Renal cortex interstitium (tissue), 11 donors: ENCODE data around the gene ZNF688. TPM values are rescaled to one million over a fixed set of nuclear protein-coding genes. Genes with fewer than 3 reads are reported as not detected.
A peak's percentile ranks its signal among the peaks of the same experiment; 100 is the strongest.

Experiments used
- DNase-seq, 11 donors: peaks; one replicate each; pipeline ENCODE4 v3.0.0-alpha.2; 2013; ENCODE audit warnings: low read depth in 9 of 11, low spot score in 4 of 11; ENCODE audit errors: extremely low read depth in 1 of 11
- polyA plus RNA-seq, 3 donors: library from polyadenylated mRNA; unstranded; fragments of 120-200 nt; gene quantifications; one replicate each; pipeline ENCODE4 v1.2.1, GENCODE V29; 2013; ENCODE audit not compliant: insufficient read length in 3 of 3

ZNF688 gene
- polyA plus RNA-seq, 3 donors, result 10.1 to 16.7 (median 14.7) TPM

GRCh38 chr16:30565526-30565925 is 6.0 kb downstream of the ZNF688 start:
- no peak for DNase-seq

- DNase-seq, result no peak
These were observed 9.5 kb downstream of the ZNF688 start for GRCh38 chr16:30562021-30562420.

- peak in 1 of 11 donors; percentile 28 for DNase-seq
These were observed 10.3 kb downstream of the ZNF688 start for GRCh38 chr16:30561089-30561816.

- no peak for DNase-seq
These were observed 11.8 kb downstream of the ZNF688 start for GRCh38 chr16:30559690-30560089.

- no peak for DNase-seq
These were observed 12.6 kb downstream of the ZNF688 start for GRCh38 chr16:30558789-30559377.

GRCh38 chr16:30557957-30558788 is 13.3 kb downstream of the ZNF688 start, which contains the start of gene ZNF764:
TSS of gene ZNF764 (minus strand) at chr16:30558374. CDS start at chr16:30558182, 192 bp downstream.
- peak; percentile 80 to 98 (median 94) for DNase-seq

- DNase-seq, result no peak
These were observed 13.9 kb downstream of the ZNF688 start for GRCh38 chr16:30557707-30557956.

GRCh38 chr16:30556125-30556473 is 15.4 kb downstream of the ZNF688 start:
- DNase-seq, result no peak

GRCh38 chr16:30555315-30556124 is 16.0 kb downstream of the ZNF688 start:
- DNase-seq, result no peak

GRCh38 chr16:30554557-30555314 is 16.8 kb downstream of the ZNF688 start:
- DNase-seq, result no peak

- no peak for DNase-seq
These were observed 18.1 kb downstream of the ZNF688 start for GRCh38 chr16:30553393-30553899.

GRCh38 chr16:30552956-30553355 is 18.6 kb downstream of the ZNF688 start:
- DNase-seq, result no peak

GRCh38 chr16:30551781-30552180 is 19.7 kb downstream of the ZNF688 start:
- no peak for DNase-seq

GRCh38 chr16:30548416-30549253 is 22.9 kb downstream of the ZNF688 start:
- DNase-seq, result no peak

GRCh38 chr16:30546115-30546514 is 25.4 kb downstream of the ZNF688 start:
- DNase-seq, result no peak

- DNase-seq, result no peak
These were observed 28.4 kb downstream of the ZNF688 start for GRCh38 chr16:30543067-30543466.

- no peak for DNase-seq
These were observed 29.8 kb downstream of the ZNF688 start for GRCh38 chr16:30541502-30542329.
